DND-41 (cell line): ENCODE data around the gene DCDC1.

Source experiments
- ATAC-seq: fragments of 200-7000 bp; cut with Tn5 transposase; 3 replicates; pipeline ENCODE4 v1.9.1; 2021; ENCODE audit warnings: low read depth; ENCODE audit not compliant: insufficient read depth
- DNase-seq: peaks from one replicate; pipeline ENCODE4 v3.0.0-alpha.2; 2020
- H2AFZ ChIP-seq: 2 replicates; pipeline ENCODE4 v1.6.0; 2012; ENCODE audit warnings: low read depth, low read length
- H3K27ac ChIP-seq: 2 replicates; pipeline ENCODE4 v1.5.1; 2012; ENCODE audit warnings: low read length, inconsistent platforms
- H3K27me3 ChIP-seq: fragments of 200-600 bp; sonication (generic); 2 replicates; pipeline ENCODE4 v1.6.0; 2012; ENCODE audit warnings: low read length, mild to moderate bottlenecking, inconsistent platforms; ENCODE audit not compliant: insufficient read depth, poor library complexity
- H3K36me3 ChIP-seq: 2 replicates; pipeline ENCODE4 v1.5.1; 2012; ENCODE audit warnings: low read length, inconsistent platforms; ENCODE audit not compliant: insufficient read depth
- H3K4me1 ChIP-seq: 2 replicates; pipeline ENCODE4 v1.5.1; 2012; ENCODE audit warnings: mild to moderate bottlenecking, low read length; ENCODE audit not compliant: insufficient read depth
- H3K4me2 ChIP-seq: 2 replicates; pipeline ENCODE4 v1.6.0; 2012; ENCODE audit warnings: mild to moderate bottlenecking, moderate library complexity, low read length, inconsistent platforms; ENCODE audit not compliant: insufficient read depth
- H3K4me3 ChIP-seq, 2 experiments: fragments of 200-600 bp in 1 of 2; shearing (Covaris generic) in 1 of 2; 2 replicates each; pipeline ENCODE4 v1.5.1; 2012 to 2016; ENCODE audit warnings: inconsistent platforms in 2 of 2, low read length in 2 of 2, mild to moderate bottlenecking in 2 of 2, low read depth in 1 of 2, moderate library complexity in 1 of 2
- H3K79me2 ChIP-seq: 2 replicates; pipeline ENCODE4 v1.6.0; 2012; ENCODE audit warnings: low read length, inconsistent platforms; ENCODE audit not compliant: insufficient read depth
- H3K9ac ChIP-seq: 2 replicates; pipeline ENCODE4 v1.6.0; 2012; ENCODE audit warnings: low read depth, mild to moderate bottlenecking, inconsistent platforms, low read length, moderate library complexity
- H3K9me3 ChIP-seq: 2 replicates; pipeline ENCODE4 v1.5.1; 2012; ENCODE audit warnings: low read length, moderate library complexity, mild to moderate bottlenecking, inconsistent platforms; ENCODE audit not compliant: insufficient read depth, severe bottlenecking
- H4K20me1 ChIP-seq: 2 replicates; pipeline ENCODE4 v1.6.0; 2012; ENCODE audit warnings: low read length; ENCODE audit not compliant: insufficient read depth
- EZH2 ChIP-seq: IDR thresholded peaks from 3 replicates; pipeline ENCODE4 v1.6.1; 2012; ENCODE audit warnings: borderline replicate concordance, low read depth, mild to moderate bottlenecking, moderate library complexity, low read length, inconsistent platforms; ENCODE audit not compliant: severe bottlenecking
- TF ChIP-seq, protein P1 (sequence below): IDR thresholded peaks from 2 replicates; pipeline ENCODE4 v1.5.1; 2012; ENCODE audit warnings: borderline replicate concordance, low read length, moderate library complexity, mild to moderate bottlenecking; ENCODE audit not compliant: poor library complexity, severe bottlenecking; ENCODE audit errors: extremely low read depth

DCDC1 gene

DNA sequence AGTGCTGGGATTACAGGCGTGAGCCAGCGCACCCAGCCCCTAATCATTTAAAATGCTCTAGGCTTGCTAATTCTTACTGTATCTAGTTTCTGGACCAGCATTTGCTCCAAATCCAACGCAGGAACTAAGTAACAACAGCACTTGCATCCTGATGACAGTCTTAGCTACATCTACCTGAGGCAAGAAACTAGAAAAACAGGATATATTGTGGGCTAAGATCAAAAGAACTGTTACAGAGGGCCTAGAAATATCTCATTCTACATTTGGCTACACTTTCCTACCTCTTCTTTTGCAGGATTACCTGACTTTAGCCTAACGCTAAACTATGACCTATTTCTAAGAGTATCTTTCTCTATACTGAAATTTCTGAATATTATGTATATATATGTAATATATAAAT is 7.8 kb downstream of the DCDC1 start:
- Histone ChIP-seq H3K79me2 (no peaks in the 10 kb centered on the region), H3K4me3 (no peak overlapping the region), H2AFZ (no peak overlapping the region), H3K9me3 (no peaks in the 10 kb centered on the region), H3K27me3 (peaks cover 4% of the 10 kb centered on the region), H3K9ac (no peak overlapping the region), H3K27ac (no peak overlapping the region), H3K36me3 (no peaks in the 10 kb centered on the region), H3K4me1 (peaks cover 2% of the 10 kb centered on the region; the same call in 1 of the 2 replicates), H3K4me2 (no peak overlapping the region), H4K20me1 (no peaks in the 10 kb centered on the region)
- no peak for ATAC-seq
- no peak for DNase-seq
- TF ChIP-seq, protein P1, sequence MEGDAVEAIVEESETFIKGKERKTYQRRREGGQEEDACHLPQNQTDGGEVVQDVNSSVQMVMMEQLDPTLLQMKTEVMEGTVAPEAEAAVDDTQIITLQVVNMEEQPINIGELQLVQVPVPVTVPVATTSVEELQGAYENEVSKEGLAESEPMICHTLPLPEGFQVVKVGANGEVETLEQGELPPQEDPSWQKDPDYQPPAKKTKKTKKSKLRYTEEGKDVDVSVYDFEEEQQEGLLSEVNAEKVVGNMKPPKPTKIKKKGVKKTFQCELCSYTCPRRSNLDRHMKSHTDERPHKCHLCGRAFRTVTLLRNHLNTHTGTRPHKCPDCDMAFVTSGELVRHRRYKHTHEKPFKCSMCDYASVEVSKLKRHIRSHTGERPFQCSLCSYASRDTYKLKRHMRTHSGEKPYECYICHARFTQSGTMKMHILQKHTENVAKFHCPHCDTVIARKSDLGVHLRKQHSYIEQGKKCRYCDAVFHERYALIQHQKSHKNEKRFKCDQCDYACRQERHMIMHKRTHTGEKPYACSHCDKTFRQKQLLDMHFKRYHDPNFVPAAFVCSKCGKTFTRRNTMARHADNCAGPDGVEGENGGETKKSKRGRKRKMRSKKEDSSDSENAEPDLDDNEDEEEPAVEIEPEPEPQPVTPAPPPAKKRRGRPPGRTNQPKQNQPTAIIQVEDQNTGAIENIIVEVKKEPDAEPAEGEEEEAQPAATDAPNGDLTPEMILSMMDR, result no peak
- TF ChIP-seq EZH2, result no peak

DNA sequence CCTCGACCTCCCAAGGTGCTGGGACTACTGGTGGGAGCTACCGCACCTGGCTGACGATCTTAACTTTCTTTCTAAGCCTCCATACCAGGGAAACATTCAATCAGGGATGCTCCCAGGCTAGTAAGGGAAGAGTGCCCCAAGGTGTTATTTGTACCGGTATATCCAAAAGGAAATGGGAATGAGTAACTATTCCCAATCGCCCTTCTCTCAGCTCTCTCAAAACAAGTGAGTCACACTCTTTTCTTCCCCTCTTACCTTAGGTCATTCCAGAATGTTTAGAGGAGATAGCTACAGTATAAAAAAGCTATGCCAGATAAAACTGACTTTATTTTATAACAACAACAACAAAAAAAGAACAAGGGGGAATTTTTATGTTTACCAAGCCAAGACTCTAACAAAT is 13.7 kb downstream of the DCDC1 start:
- H3K9me3 ChIP-seq, result no peaks in the 10 kb centered on the region
- no peak overlapping the region for H3K4me3 ChIP-seq
- H3K4me1 ChIP-seq, result no peaks in the 10 kb centered on the region
- no peak overlapping the region for H3K9ac ChIP-seq
- no peaks in the 10 kb centered on the region for H4K20me1 ChIP-seq
- H3K79me2 ChIP-seq, result no peaks in the 10 kb centered on the region
- ATAC-seq, result no peak
- no peak overlapping the region for H3K27ac ChIP-seq
- DNase-seq, result no peak
- peaks cover 3% of the 10 kb centered on the region for H3K27me3 ChIP-seq
- no peak overlapping the region for H3K4me2 ChIP-seq
- H2AFZ ChIP-seq, result no peak overlapping the region
- H3K36me3 ChIP-seq, result no peaks in the 10 kb centered on the region
- TF ChIP-seq, protein P1, result no peak
- TF ChIP-seq EZH2, result no peak

DNA sequence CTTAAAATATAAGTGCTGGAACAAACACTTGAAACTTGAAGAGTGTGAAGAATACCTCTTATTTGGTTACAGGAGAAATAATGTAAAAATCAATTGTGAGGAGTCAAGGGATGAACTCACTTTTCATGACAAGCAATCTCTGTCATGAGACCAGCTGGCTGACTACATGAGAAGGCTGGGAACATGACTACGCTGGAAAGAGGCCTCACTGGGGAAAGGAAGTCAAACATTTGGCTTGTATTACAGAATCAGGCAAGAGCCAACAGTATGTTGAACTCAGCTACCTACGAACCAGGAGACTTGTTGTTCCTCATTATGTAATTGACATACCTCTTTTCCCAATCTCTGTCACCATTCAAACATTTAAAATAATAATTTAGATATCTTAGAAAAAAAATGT is 14.4 kb downstream of the DCDC1 start:
- H3K79me2 ChIP-seq, result no peaks in the 10 kb centered on the region
- no peak overlapping the region for H3K27ac ChIP-seq
- H3K4me3 ChIP-seq, result no peak overlapping the region
- no peaks in the 10 kb centered on the region for H3K9me3 ChIP-seq
- H3K36me3 ChIP-seq, result no peaks in the 10 kb centered on the region
- H2AFZ ChIP-seq, result no peak overlapping the region
- no peaks in the 10 kb centered on the region for H3K4me1 ChIP-seq
- H3K9ac ChIP-seq, result no peak overlapping the region
- no peak overlapping the region for H3K4me2 ChIP-seq
- DNase-seq (no peak), ATAC-seq (no peak)
- TF ChIP-seq, protein P1, result no peak
- H3K27me3 ChIP-seq, result peaks cover 6% of the 10 kb centered on the region
- H4K20me1 ChIP-seq, result no peaks in the 10 kb centered on the region

DNA sequence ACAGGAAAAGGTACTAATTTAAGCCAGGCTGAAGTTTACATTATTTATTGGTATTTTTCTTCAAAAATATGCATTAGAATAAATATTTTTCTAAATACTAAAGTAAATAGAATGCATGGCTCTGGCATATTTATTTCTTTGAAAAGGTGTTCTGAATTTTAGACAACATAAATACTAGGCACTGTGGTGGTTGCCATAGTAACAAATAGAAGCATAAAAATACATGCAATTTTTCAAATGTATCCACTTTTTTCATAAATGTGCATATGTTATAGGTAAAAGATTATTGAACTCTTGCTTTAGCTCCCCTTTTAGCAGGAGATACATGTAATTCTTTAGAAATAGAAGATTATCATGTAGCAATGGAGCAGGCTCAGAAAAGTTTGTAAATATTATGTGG is 18.4 kb downstream of the DCDC1 start:
- H3K79me2 ChIP-seq, result no peaks in the 10 kb centered on the region
- no peak overlapping the region for H3K4me3 ChIP-seq
- no peaks in the 10 kb centered on the region for H3K9me3 ChIP-seq
- H3K27me3 ChIP-seq, result peaks cover 6% of the 10 kb centered on the region
- ATAC-seq (no peak), DNase-seq (no peak)
- TF ChIP-seq, protein P1, result no peak
- no peak for TF ChIP-seq EZH2
- no peaks in the 10 kb centered on the region for H3K4me1 ChIP-seq
- H4K20me1 ChIP-seq, result no peaks in the 10 kb centered on the region
- no peaks in the 10 kb centered on the region for H3K36me3 ChIP-seq
- H3K9ac ChIP-seq, result no peak overlapping the region
- no peak overlapping the region for H3K4me2 ChIP-seq
- no peak overlapping the region for H2AFZ ChIP-seq
- no peak overlapping the region for H3K27ac ChIP-seq
